ENCODE results near the gene RAET1L. TPM values are rescaled to one million over a fixed set of nuclear protein-coding genes. Genes with fewer than 3 reads are reported as not detected.
"Not testable (repeated sequence)": the region's sequence is repeated elsewhere in the genome, so short reads cannot be mapped to it uniquely, and the experiment has no call there.

The RAET1L gene
- total RNA-seq, 2 experiments from 2014 or later: not detected

- no peak overlapping the region for H3K4me3 Mint-ChIP-seq
- DNase-seq: no peak
- peaks cover 6% of the 10 kb centered on the region for H3K4me1 Mint-ChIP-seq (ENCODE audit: low read depth)
- no peak overlapping the region for H3K27ac Mint-ChIP-seq
- ChIA-PET POLR2A (no interaction called here), CTCF (no interaction called here)
- H3K27me3 Mint-ChIP-seq (ENCODE audit: low read depth): peaks cover 70% of the 10 kb centered on the region
- H3K9me3 Mint-ChIP-seq (ENCODE audit: insufficient read depth): no peaks in the 10 kb centered on the region
- no peaks in the 10 kb centered on the region for H3K36me3 Mint-ChIP-seq (ENCODE audit: low read depth)
- no peak for ATAC-seq
Measured at GRCh38 chr6:149979293-149979692, 46.0 kb downstream of the RAET1L start.

- H3K36me3 Mint-ChIP-seq (ENCODE audit: low read depth): no peaks in the 10 kb centered on the region
- H3K27ac Mint-ChIP-seq: no peak overlapping the region
- no peak for ATAC-seq
- DNase-seq: no peak
- peaks cover 77% of the 10 kb centered on the region for H3K27me3 Mint-ChIP-seq (ENCODE audit: low read depth)
- peaks cover 10% of the 10 kb centered on the region for H3K4me1 Mint-ChIP-seq (ENCODE audit: low read depth)
- CTCF ChIA-PET: no interaction called here
- H3K4me3 Mint-ChIP-seq: no peak overlapping the region
- H3K9me3 Mint-ChIP-seq (ENCODE audit: insufficient read depth): no peaks in the 10 kb centered on the region
- POLR2A ChIA-PET: interaction anchor here (1.0 kb wide), 1 partner anchor 1374 kb away, joined by 3 read pairs; no protein-coding TSS in a partner anchor
Measured at GRCh38 chr6:149978610-149979009, 46.7 kb downstream of the RAET1L start.

GRCh38 chr6:149977221-149977620, 48.1 kb downstream of the RAET1L start:
- H3K9me3 Mint-ChIP-seq (ENCODE audit: insufficient read depth): no peaks in the 10 kb centered on the region
- DNase-seq (no peak), ATAC-seq (no peak)
- CTCF ChIA-PET: no interaction called here
- peaks cover 77% of the 10 kb centered on the region for H3K27me3 Mint-ChIP-seq (ENCODE audit: low read depth)
- peaks cover 10% of the 10 kb centered on the region for H3K4me1 Mint-ChIP-seq (ENCODE audit: low read depth)
- POLR2A ChIA-PET: no interaction called here
- H3K36me3 Mint-ChIP-seq (ENCODE audit: low read depth): no peaks in the 10 kb centered on the region
- no peak overlapping the region for H3K4me3 Mint-ChIP-seq
- H3K27ac Mint-ChIP-seq: no peak overlapping the region

- ATAC-seq: no peak
- peaks cover 64% of the 10 kb centered on the region for H3K27me3 Mint-ChIP-seq (ENCODE audit: low read depth)
- POLR2A ChIA-PET: no interaction called here
Measured at GRCh38 chr6:149975400-149975799, 49.9 kb downstream of the RAET1L start.

GRCh38 chr6:149974825-149975224, 50.5 kb downstream of the RAET1L start:
- no peaks in the 10 kb centered on the region for H3K36me3 Mint-ChIP-seq (ENCODE audit: low read depth)
- peaks cover 70% of the 10 kb centered on the region for H3K27me3 Mint-ChIP-seq (ENCODE audit: low read depth)
- H3K4me3 Mint-ChIP-seq: no peak overlapping the region
- no peaks in the 10 kb centered on the region for H3K9me3 Mint-ChIP-seq (ENCODE audit: insufficient read depth)
- ATAC-seq: no peak
- H3K4me1 Mint-ChIP-seq (ENCODE audit: low read depth): peaks cover 10% of the 10 kb centered on the region
- ChIA-PET CTCF (no interaction called here), POLR2A (no interaction called here)
- no peak for DNase-seq
- no peak overlapping the region for H3K27ac Mint-ChIP-seq

More at GRCh38 chr6:149975400-149975799, 49.9 kb downstream of the RAET1L start:
- no peak for DNase-seq
- H3K4me3 Mint-ChIP-seq: no peak overlapping the region
- no peaks in the 10 kb centered on the region for H3K36me3 Mint-ChIP-seq (ENCODE audit: low read depth)
- CTCF ChIA-PET: no interaction called here
- peaks cover 10% of the 10 kb centered on the region for H3K4me1 Mint-ChIP-seq (ENCODE audit: low read depth)
- H3K27ac Mint-ChIP-seq: no peak overlapping the region
- H3K9me3 Mint-ChIP-seq (ENCODE audit: insufficient read depth): no peaks in the 10 kb centered on the region

- peaks cover 10% of the 10 kb centered on the region for H3K4me1 Mint-ChIP-seq (ENCODE audit: low read depth)
- DNase-seq: peak; percentile 42
- CTCF ChIA-PET; H3K9me3 Mint-ChIP-seq (ENCODE audit: insufficient read depth); H3K36me3 Mint-ChIP-seq (ENCODE audit: low read depth); H3K4me3 Mint-ChIP-seq; H3K27ac Mint-ChIP-seq; POLR2A ChIA-PET: not testable (repeated sequence)
- ATAC-seq: peak; percentile 80
- peaks cover 71% of the 10 kb centered on the region for H3K27me3 Mint-ChIP-seq (ENCODE audit: low read depth)
Measured at GRCh38 chr6:149974394-149974793, 50.9 kb downstream of the RAET1L start.

GRCh38 chr6:149969635-149970034, 55.7 kb downstream of the RAET1L start:
- H3K9me3 Mint-ChIP-seq (ENCODE audit: insufficient read depth): no peaks in the 10 kb centered on the region
- H3K27me3 Mint-ChIP-seq (ENCODE audit: low read depth): peaks cover 66% of the 10 kb centered on the region
- peaks cover 19% of the 10 kb centered on the region for H3K4me1 Mint-ChIP-seq (ENCODE audit: low read depth)
- no peak overlapping the region for H3K4me3 Mint-ChIP-seq
- ATAC-seq: no peak
- POLR2A ChIA-PET: no interaction called here
- no peak for DNase-seq
- no peak overlapping the region for H3K27ac Mint-ChIP-seq
- CTCF ChIA-PET: no interaction called here
- H3K36me3 Mint-ChIP-seq (ENCODE audit: low read depth): peaks cover 4% of the 10 kb centered on the region

- H3K27ac Mint-ChIP-seq; POLR2A ChIA-PET; H3K36me3 Mint-ChIP-seq (ENCODE audit: low read depth); H3K9me3 Mint-ChIP-seq (ENCODE audit: insufficient read depth); CTCF ChIA-PET; H3K4me3 Mint-ChIP-seq; ATAC-seq; DNase-seq: not testable (repeated sequence)
- H3K4me1 Mint-ChIP-seq (ENCODE audit: low read depth): peaks cover 18% of the 10 kb centered on the region
- peaks cover 66% of the 10 kb centered on the region for H3K27me3 Mint-ChIP-seq (ENCODE audit: low read depth)
Measured at GRCh38 chr6:149968909-149969308, 56.4 kb downstream of the RAET1L start.

Other genes starting within 250 kb of the RAET1L start
- 1 to 10 TPM; 1.4 to 2.2 TPM for gene LRP11, start 161.2 kb downstream of the RAET1L start, total RNA-seq
- not detected for gene RAET1E, start 127.4 kb downstream of the RAET1L start, total RNA-seq
- not detected for gene RAET1G, start 102.4 kb downstream of the RAET1L start, total RNA-seq
- gene ULBP2, start 83.5 kb downstream of the RAET1L start, total RNA-seq: under 1 TPM; 0.40 to 0.60 TPM
- gene ULBP1, start 61.6 kb downstream of the RAET1L start, total RNA-seq: under 1 TPM; 0.65 to 0.71 TPM
- gene ULBP3, start 43.6 kb upstream of the RAET1L start, total RNA-seq: 1 to 10 TPM; 1.8 to 2.9 TPM
- gene PPP1R14C, start 117.5 kb upstream of the RAET1L start, total RNA-seq: not detected

Data from activated CD8-positive, alpha-beta T cell treated with anti-CD3 and anti-CD28 coated beads, Interleukin-2, amount 10 ng/mL, durations not matched to agents 7 days and 5 days (primary cell).